ENCODE measurements around the gene RTF1. TPM values are rescaled to one million over a fixed set of nuclear protein-coding genes. Genes with fewer than 3 reads are reported as not detected.
A peak's percentile ranks its signal among the peaks of the same experiment; 100 is the strongest.

RTF1 gene
- total RNA-seq, 1 experiment from 2014 or later: 24.9 TPM

DNA sequence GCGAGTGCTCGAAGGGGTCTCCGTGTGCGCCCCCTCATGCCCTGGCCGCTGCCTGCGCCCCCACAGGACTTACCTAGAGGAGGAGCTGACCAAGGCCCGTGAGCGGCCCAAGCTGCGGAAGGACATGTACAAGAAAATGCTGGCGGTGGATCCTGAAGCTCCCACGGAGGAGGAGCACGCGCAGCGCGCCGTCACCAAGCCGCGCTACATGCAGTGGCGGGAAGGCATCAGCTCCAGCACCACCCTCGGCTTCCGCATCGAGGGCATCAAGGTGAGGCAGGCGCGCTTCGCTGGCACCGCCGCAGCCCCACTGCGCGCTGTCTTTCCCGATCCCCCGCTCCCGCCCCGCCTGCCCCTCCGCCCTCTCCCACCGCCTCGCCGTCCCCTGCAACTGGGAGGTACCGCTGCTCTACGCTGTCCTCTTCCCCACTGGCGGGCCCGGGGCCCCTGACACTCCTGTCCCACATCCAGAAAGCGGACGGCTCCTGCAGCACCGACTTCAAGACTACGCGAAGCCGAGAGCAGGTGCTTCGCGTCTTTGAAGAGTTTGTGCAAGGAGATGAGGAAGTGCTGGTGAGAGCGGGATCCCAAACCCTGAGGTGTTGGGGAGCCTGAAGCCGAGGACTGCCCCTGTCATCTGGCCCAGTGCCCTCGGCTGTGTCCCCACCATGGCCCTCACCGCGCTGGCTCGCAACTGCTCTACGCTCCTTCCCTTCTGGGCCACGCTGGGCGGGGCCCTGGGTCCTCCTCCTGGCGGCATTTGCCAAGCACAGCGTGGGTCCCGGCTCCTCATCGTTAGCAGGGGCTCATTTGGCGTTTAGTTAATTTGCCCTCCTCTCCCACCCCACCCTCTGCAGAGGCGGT is 85.3 kb downstream of the RTF1 start:
- DNase-seq: peak; percentile 86
- H3K4me3 ChIP-seq (ENCODE audit: insufficient read depth, low read depth, low read length): peak overlapping the region; percentile 17
- no peaks in the 10 kb centered on the region for H3K36me3 ChIP-seq (replicated peaks; ENCODE audit: control insufficient read depth, insufficient read depth, low read length)
- H3K27me3 ChIP-seq (ENCODE audit: control insufficient read depth, insufficient read depth, low read length): peaks cover 90% of the 10 kb centered on the region

DNA sequence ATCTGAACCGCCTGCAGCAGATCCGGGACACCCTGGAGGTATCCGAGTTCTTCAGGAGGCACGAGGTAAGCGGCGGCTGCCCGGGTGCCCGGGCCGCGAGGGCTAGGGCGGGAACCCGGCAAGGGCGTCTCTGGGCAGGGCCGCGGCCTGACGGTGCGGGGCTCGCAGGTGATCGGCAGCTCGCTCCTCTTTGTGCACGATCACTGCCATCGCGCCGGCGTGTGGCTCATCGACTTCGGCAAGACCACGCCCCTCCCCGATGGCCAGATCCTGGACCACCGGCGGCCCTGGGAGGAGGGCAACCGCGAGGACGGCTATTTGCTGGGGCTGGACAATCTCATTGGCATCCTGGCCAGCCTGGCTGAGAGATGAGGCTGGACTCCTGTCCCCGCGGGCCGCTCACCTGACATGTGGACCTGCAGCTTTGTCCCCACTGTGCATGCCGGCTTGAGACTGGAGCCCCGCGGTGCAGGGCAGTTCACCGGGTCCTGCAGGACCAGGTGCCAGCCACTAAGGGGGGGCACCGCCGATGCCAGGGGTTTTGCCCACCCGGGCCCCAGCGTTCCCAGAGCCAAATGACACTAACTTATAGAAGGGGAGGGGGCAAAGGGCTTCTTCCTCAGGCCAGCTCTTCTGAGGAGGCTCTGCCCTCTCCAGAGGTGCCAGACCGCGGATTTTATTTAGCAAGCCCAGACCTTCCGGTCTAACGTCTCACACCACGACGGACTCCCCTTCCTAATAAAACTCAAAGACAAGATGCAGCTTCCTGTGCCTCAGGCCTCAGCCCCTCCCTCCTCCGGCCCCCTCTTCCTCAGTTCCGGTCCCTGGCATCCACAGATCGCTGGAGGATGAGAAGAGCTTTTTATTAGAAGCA is 86.1 kb downstream of the RTF1 start:
- no peak overlapping the region; the same call in 1 of the 2 replicates for H3K4me3 ChIP-seq (ENCODE audit: insufficient read depth, low read depth, low read length)
- no peaks in the 10 kb centered on the region for H3K36me3 ChIP-seq (replicated peaks; ENCODE audit: control insufficient read depth, insufficient read depth, low read length)
- peak; percentile 90 for DNase-seq
- peaks cover 88% of the 10 kb centered on the region for H3K27me3 ChIP-seq (ENCODE audit: control insufficient read depth, insufficient read depth, low read length)

DNA sequence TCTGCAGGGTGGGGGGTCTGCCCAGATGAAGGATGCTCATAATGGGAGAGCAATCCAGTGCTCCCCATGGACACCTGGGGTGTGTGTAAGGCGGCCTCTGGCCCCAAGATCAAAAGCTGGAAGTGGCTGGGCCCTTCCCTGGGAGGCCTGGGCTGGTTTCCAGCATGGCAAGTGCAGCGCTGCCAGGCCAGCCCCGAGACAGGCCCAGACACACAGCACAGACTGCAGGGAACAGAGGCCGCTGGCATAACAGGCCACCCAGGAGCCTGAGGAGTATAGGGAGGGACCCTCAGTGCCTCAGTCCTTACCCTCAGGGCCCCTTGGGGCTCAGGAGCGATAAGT is 86.7 kb downstream of the RTF1 start:
- H3K27me3 ChIP-seq (ENCODE audit: control insufficient read depth, insufficient read depth, low read length): peaks cover 86% of the 10 kb centered on the region
- H3K4me3 ChIP-seq (ENCODE audit: insufficient read depth, low read depth, low read length): no peak overlapping the region
- H3K36me3 ChIP-seq (replicated peaks; ENCODE audit: control insufficient read depth, insufficient read depth, low read length): no peaks in the 10 kb centered on the region
- DNase-seq: no peak

DNA sequence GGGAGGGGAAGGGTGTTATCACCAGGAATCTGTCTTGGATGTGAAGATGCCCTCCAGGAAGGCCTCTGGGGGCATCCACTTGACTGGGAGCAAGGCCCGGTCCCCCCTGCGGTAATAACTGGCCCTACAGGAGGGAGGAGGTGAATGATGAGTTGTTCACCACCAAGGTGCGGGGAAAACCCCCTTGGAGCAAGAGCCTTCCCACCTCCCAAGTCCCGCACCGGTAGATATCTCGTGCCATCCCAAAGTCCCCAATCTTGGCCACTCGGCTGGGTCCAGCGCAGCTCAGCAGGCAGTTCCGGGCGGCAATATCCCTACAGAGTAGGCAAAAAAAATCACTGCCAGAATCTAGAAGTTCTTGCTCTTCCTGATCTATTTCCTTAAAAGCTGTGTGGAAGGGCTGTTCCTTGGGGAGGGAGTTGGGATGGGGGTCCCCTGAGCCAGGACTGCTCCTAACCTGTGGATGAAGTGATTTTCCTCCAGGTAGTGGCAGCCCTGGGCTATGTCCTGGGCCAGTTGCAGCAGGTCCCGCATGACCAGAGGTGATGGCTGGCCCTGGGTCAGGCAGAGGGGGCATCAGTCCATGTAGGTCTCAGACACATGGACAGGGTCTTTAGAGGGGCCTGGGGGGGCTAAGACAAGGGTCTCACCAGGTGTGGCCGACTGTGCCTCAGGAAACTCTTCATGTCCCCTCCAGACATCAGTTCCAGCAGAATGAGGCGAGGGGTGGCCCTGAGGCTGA is 88.0 kb downstream of the RTF1 start:
- DNase-seq: no peak
- Histone ChIP-seq H3K4me3 (ENCODE audit: insufficient read depth, low read depth, low read length) (no peak overlapping the region), H3K36me3 (replicated peaks; ENCODE audit: control insufficient read depth, insufficient read depth, low read length) (no peaks in the 10 kb centered on the region), H3K27me3 (ENCODE audit: control insufficient read depth, insufficient read depth, low read length) (peaks cover 82% of the 10 kb centered on the region)

DNA sequence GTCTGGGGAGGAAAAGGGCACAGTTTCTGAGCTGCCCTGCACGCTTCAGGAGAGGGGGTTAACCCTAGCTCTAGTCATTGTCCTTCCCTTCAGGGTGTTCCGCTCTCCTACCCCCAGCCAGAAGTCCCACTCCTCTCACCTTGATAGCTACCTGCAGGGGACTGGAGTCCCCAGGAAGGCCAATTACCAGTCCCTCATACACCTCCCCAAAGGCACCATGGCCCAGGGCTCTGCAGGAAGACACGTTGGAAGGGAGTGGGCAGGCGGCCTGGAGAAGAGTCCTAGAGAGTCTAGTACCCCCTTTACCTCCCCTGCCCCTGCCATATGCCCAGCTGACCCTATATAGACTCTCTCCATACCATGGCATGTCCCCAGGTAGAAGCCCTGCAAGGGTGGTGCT is 88.9 kb downstream of the RTF1 start:
- no peak for DNase-seq
- Histone ChIP-seq H3K36me3 (replicated peaks; ENCODE audit: control insufficient read depth, insufficient read depth, low read length) (no peaks in the 10 kb centered on the region), H3K4me3 (ENCODE audit: insufficient read depth, low read depth, low read length) (no peak overlapping the region), H3K27me3 (ENCODE audit: control insufficient read depth, insufficient read depth, low read length) (peaks cover 81% of the 10 kb centered on the region)

DNA sequence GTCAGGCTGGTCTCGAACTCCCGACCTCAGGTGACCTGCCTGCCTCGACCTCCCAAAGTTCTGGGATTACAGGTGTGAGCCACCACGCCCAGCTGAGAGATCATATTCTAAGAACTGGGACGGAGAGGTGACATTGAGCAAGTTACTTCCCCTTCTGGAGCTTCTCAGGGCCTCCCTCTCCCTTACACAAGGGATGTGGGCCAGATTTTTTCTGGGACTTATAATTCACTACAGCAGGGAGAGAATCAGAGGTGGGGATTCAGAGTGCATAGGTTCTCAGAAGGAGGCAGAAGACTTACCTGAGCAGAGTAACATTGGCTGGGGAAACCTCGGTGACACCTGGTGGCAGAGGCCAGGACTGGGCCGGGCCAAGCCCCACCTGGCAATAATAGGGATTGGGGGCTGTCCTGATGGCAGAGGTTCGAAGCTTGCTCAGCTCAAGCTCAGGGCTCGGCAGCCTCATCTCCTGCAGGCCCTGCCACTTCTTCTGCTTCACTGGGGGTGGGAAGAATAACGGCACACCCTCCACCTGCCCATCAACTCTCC is 90.0 kb downstream of the RTF1 start:
- H3K36me3 ChIP-seq (replicated peaks; ENCODE audit: control insufficient read depth, insufficient read depth, low read length): no peaks in the 10 kb centered on the region
- H3K27me3 ChIP-seq (ENCODE audit: control insufficient read depth, insufficient read depth, low read length): peaks cover 80% of the 10 kb centered on the region
- DNase-seq: peak; percentile 77
- H3K4me3 ChIP-seq (ENCODE audit: insufficient read depth, low read depth, low read length): no peak overlapping the region

DNA sequence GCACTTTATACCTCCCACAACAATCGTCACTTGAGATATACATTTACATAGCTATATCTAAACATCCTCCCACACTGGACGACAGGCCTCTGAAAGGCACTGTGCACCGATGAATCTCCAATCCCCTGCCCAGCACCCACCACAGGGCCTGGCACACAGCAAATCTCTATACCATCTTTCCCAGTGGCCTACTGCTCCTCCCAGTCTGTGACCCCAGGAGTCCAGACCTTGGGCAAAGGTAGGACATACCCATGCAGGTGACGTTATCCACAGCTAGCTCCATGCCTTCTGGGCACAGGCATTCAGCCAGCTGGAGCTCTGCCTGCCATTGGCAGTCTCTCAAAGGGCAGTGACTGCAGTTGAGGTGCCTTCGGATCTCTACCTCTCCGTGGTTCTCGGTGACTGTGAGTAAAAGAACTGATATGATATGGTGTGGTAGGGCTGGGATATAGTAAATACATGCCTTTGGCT is 91.0 kb downstream of the RTF1 start:
- peaks cover 80% of the 10 kb centered on the region for H3K27me3 ChIP-seq (ENCODE audit: control insufficient read depth, insufficient read depth, low read length)
- H3K36me3 ChIP-seq (replicated peaks; ENCODE audit: control insufficient read depth, insufficient read depth, low read length): no peaks in the 10 kb centered on the region
- no peak overlapping the region for H3K4me3 ChIP-seq (ENCODE audit: insufficient read depth, low read depth, low read length)
- no peak for DNase-seq

DNA sequence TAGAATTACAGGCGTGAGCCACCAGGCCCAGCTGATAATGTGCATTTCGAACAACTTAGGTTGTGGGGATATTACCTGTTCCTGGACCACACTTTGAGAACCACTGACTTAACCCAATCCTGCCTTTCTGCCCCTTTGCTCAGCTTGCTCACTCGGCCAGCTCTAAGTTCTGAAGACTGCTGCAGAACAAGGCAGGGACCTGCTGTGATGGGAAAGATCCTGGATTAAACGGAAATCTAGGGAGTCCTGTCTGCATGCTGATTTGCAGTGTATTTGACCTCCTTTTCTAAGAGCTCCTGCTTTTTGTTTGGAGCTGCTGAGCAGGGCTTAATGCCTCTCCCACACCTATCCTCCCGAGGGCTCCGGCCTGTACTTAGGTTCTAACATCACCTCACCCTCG is 93.8 kb downstream of the RTF1 start:
- no peak for DNase-seq
- no peaks in the 10 kb centered on the region for H3K36me3 ChIP-seq (replicated peaks; ENCODE audit: control insufficient read depth, insufficient read depth, low read length)
- peaks cover 64% of the 10 kb centered on the region for H3K27me3 ChIP-seq (ENCODE audit: control insufficient read depth, insufficient read depth, low read length)
- H3K4me3 ChIP-seq (ENCODE audit: insufficient read depth, low read depth, low read length): no peak overlapping the region

DNA sequence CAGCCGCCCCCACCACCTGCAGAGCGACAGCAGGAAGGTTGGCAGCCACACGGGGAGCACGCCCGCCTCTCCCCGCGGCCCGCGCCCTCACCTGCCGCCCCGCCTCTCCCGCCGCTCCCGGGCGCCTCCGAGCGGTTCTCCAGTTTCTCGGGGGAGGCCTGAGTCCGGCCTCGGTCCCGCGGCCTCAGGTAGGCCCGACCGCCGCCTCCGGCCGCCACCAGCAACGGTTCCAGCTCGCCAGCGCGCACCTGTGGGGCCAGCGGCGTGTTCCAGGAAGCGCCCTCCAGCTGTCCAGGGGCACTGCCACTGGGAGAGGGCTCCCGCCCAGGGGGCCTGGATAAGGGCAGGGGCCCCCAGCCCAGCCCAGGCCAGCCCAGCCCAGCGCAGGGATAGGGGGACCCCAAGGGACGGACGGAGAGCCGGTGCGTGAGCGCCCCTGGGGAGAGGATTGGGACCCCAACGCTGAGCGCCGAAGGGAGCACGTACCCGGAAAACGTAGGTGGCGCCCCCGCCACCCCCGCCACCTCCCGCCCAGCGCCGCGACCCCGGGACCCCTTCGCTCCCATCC is 94.5 kb downstream of the RTF1 start:
- H3K27me3 ChIP-seq (ENCODE audit: control insufficient read depth, insufficient read depth, low read length): peaks cover 60% of the 10 kb centered on the region
- H3K4me3 ChIP-seq (ENCODE audit: insufficient read depth, low read depth, low read length): peak overlapping the region; percentile 23
- DNase-seq: peak; percentile 91
- H3K36me3 ChIP-seq (replicated peaks; ENCODE audit: control insufficient read depth, insufficient read depth, low read length): no peaks in the 10 kb centered on the region

DNA sequence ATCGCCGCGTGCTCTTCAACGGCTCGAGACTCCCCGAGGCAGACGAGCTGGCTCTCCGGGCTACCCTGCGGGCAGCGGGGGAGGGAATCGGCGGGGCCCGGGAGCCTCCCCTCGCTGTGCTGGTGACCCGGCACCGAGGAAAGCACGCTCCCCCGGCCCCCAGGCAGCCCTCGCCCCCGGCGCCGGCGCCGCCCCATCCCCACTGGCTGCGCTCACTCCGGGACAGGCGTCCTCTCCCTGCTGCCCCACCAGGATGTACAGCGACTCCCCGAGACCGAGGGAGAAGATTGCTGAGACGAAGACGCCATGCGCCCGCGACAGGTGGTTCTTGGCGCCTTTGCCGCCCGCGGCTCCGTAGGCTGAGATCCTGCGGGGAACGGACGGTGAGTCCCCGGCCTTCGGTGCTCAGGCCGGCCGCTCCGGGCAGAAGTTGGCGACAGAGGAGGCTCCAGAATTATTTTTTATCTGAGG is 95.0 kb downstream of the RTF1 start:
- peak; percentile 86 for DNase-seq
- Histone ChIP-seq H3K27me3 (ENCODE audit: control insufficient read depth, insufficient read depth, low read length) (peaks cover 60% of the 10 kb centered on the region), H3K36me3 (replicated peaks; ENCODE audit: control insufficient read depth, insufficient read depth, low read length) (no peaks in the 10 kb centered on the region; the same call in 1 of the 2 replicates), H3K4me3 (ENCODE audit: insufficient read depth, low read depth, low read length) (peak overlapping the region; percentile 23; the same call in 1 of the 2 replicates)

DNA sequence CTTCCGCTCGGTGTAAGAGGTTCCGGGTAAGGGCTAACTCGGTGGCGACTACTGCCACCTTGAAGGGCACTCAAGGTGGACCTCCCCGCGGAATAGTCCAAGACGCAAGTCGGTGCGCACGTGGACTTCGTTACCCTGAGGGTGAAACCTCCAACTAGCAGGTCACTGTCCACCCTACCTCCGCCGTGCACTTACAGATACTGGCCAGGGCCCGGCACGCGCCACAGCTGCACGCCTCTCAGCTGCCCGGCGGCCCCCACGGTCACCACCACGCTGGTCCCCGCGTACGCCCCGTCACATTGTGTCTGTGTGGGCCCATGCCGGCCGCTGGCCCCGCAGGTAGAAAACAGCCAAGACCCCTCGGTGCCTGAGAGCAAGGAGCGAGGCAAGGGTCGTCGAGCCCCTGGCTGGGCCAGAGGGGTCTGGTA is 95.6 kb downstream of the RTF1 start:
- H3K36me3 ChIP-seq (replicated peaks; ENCODE audit: control insufficient read depth, insufficient read depth, low read length): peaks cover 3% of the 10 kb centered on the region
- peaks cover 55% of the 10 kb centered on the region for H3K27me3 ChIP-seq (ENCODE audit: control insufficient read depth, insufficient read depth, low read length)
- DNase-seq: no peak
- H3K4me3 ChIP-seq (ENCODE audit: insufficient read depth, low read depth, low read length): peak overlapping the region; percentile 38; the same call in 1 of the 2 replicates

DNA sequence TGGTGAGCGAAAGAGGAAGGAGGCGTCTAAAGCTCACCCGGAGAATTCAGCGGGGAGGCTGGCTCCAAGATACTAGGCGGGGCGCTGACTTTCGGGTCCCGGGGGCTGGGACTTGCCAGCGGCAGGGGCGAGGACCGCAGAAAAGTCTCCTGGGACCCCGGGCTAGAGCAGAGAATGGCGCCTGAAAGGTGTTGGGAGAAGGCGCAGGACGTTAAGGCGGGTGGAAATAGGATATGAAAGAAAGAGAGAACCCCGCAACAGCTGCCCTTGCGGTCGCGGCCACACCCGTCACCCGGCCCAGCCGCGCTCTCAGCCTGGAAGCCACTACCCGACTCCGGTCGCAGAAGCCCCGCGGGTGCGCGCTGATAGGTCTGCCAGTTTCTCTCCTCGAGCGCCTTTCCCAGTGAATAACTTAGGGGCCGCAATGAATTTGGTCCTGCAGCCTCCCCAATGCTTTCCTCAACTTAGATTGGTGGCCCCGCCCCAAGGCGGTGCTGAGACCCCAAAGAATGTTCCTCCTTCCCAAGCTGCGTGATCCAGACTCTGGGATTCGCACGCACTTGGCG is 96.1 kb downstream of the RTF1 start:
- peak; percentile 82 for DNase-seq
- Histone ChIP-seq H3K4me3 (ENCODE audit: insufficient read depth, low read depth, low read length) (peak overlapping the region; percentile 38), H3K27me3 (ENCODE audit: control insufficient read depth, insufficient read depth, low read length) (peaks cover 53% of the 10 kb centered on the region), H3K36me3 (replicated peaks; ENCODE audit: control insufficient read depth, insufficient read depth, low read length) (peaks cover 5% of the 10 kb centered on the region)

DNA sequence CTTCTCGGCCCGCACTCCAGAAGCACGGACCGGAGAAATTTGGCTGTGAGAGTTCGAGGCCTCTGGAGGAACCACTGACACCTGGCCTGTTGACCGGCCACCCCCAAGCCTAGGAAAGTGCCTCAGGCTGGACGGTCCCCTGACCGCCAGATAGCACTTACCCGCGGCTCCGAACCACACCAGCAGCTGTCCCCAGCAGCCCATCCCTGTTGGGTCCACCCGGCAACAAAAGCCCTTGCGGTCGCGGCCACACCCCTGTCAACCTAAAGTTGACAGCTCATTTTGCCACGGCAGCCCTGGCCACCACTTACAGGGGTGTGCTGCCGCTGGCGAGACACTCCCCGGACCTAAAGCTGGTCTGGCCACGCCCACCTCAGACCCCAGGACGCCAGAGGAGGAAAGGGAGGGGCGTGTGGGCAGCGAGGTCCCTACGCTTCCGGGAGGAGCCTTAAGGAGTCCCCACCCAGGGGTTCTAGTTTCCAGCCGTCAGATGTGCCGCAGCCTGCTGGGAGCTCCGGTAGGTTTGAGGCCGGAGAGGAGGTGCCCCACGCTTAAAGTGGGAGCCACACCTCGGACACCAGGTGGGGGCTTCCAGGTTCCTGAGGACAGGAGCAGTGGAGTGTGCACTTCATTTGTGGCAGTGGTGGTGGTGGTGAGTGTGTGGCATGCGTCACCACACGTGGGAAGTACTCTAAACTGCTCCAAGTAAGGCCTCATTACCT is 96.8 kb downstream of the RTF1 start, which contains the start of gene LTK:
TSS of gene LTK (minus strand) at position 322 of the 722 bp plus-strand sequence. CDS start at position 204, 118 bp downstream.
- Histone ChIP-seq H3K4me3 (ENCODE audit: insufficient read depth, low read depth, low read length) (peak within 1 kb of the TSS; percentile 38), H3K27me3 (ENCODE audit: control insufficient read depth, insufficient read depth, low read length) (peaks cover 48% of the 10 kb centered on the region), H3K36me3 (replicated peaks; ENCODE audit: control insufficient read depth, insufficient read depth, low read length) (peaks cover 5% of the 10 kb centered on the region)
- DNase-seq: peak; percentile 89
